ENCODE data around the gene IFITM5.

IFITM5 gene

DNA sequence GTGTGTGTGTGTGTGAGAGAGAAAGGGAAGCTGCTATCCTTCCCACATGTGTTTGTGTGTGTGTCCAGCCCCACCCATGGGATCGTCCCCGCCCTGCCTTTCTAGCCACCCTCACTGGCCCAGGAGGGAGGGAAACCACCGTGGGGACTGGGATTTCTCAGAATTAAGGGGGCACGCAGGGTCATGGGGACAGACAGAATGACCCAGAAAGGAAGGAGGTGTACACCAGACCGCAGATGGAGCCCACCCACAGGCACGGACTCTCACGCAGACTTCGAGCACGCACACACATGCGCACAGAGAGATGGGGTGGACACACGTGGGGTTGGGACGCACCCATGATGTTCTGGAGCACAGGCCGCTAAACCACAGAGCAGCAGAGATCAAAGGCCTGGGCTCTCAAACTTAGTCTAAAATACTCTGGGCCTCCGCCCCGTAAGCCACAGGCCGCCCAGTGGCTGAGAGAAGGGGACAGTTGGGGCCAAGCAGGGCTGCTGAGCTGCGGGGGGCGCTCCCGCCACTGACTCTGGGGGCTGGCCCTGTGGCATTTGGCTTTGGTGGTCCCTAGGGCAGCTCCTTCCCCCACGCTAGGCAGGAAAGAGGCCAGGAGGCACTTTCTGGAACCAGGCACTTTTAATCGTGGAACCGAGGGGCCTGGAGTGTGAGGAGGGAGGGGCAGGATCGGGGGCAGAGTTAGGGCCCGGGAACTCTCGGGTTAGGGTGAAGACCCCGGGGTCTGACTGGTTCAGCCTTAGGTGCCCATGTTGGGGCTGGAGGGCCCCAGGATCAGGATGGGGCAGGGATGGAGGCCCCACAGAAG is 1.5 kb downstream of the IFITM5 start:
- no peak for DNase-seq (ENCODE audit: extremely low spot score)
- TF ChIP-seq HDGF (IDR thresholded peaks at IDR 0.05; ENCODE audit: borderline replicate concordance) (no peak), BHLHE40 (IDR thresholded peaks at IDR 0.05; ENCODE audit: borderline replicate concordance) (no peak), L3MBTL2 (conservative IDR thresholded peaks at IDR 0.05) (no peak), FOXK2 (IDR thresholded peaks at IDR 0.05) (no peak), CTBP1 (IDR thresholded peaks at IDR 0.05; ENCODE audit: borderline replicate concordance) (no peak), SP1 (IDR thresholded peaks at IDR 0.05) (no peak), NFRKB (IDR thresholded peaks at IDR 0.05) (no peak), FOXA1 (IDR thresholded peaks at IDR 0.05) (no peak), ARNT (IDR thresholded peaks at IDR 0.05) (no peak), FOXM1 (IDR thresholded peaks at IDR 0.05; ENCODE audit: borderline replicate concordance) (no peak), ELF4 (IDR thresholded peaks at IDR 0.05) (no peak), SUZ12 (IDR thresholded peaks at IDR 0.05) (no peak), TARDBP (IDR thresholded peaks at IDR 0.05) (no peak), ZNF384 (IDR thresholded peaks at IDR 0.05) (no peak), LEF1 (IDR thresholded peaks at IDR 0.05; ENCODE audit: borderline replicate concordance) (no peak)
- TF ChIP-seq, protein P1, sequence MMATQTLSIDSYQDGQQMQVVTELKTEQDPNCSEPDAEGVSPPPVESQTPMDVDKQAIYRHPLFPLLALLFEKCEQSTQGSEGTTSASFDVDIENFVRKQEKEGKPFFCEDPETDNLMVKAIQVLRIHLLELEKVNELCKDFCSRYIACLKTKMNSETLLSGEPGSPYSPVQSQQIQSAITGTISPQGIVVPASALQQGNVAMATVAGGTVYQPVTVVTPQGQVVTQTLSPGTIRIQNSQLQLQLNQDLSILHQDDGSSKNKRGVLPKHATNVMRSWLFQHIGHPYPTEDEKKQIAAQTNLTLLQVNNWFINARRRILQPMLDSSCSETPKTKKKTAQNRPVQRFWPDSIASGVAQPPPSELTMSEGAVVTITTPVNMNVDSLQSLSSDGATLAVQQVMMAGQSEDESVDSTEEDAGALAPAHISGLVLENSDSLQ (IDR thresholded peaks at IDR 0.05) = no peak
- POLR2A ChIA-PET = no interaction called here
- CTCF ChIA-PET = no interaction called here

DNA sequence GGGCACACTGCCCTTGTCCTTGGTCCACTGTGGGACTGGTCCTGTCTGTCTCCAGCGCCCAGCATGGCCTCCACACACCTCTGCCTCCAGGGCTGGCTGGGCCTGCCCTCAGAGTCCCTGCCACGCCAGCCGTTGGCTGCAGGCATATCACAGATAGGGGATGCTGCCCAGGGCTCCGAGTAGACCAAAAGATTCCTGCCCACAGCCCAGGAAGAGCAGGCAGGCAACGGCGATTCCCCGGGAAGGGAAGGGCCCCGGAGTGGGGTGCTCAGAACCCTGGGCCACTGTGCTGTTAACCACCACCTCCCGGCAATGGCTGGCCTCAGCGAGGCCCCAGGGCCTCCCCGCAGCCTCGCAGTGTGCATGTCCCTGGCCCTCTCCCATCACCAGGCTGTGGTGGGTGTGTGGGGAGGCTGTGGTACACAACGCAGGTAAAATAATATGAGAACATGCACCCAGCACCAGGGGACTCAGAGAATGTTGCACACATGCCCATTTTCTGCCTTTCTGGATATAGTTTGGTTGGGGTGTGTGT is 2.2 kb downstream of the IFITM5 start:
- TF ChIP-seq FOXK2 (IDR thresholded peaks at IDR 0.05) (no peak), SP1 (IDR thresholded peaks at IDR 0.05) (no peak), ARNT (IDR thresholded peaks at IDR 0.05) (no peak), FOXA1 (IDR thresholded peaks at IDR 0.05) (no peak), L3MBTL2 (conservative IDR thresholded peaks at IDR 0.05) (no peak), ZNF384 (IDR thresholded peaks at IDR 0.05) (no peak), BHLHE40 (IDR thresholded peaks at IDR 0.05; ENCODE audit: borderline replicate concordance) (no peak)
- no peak for DNase-seq (ENCODE audit: extremely low spot score)
- ChIA-PET POLR2A (no interaction called here), CTCF (no interaction called here)

DNA sequence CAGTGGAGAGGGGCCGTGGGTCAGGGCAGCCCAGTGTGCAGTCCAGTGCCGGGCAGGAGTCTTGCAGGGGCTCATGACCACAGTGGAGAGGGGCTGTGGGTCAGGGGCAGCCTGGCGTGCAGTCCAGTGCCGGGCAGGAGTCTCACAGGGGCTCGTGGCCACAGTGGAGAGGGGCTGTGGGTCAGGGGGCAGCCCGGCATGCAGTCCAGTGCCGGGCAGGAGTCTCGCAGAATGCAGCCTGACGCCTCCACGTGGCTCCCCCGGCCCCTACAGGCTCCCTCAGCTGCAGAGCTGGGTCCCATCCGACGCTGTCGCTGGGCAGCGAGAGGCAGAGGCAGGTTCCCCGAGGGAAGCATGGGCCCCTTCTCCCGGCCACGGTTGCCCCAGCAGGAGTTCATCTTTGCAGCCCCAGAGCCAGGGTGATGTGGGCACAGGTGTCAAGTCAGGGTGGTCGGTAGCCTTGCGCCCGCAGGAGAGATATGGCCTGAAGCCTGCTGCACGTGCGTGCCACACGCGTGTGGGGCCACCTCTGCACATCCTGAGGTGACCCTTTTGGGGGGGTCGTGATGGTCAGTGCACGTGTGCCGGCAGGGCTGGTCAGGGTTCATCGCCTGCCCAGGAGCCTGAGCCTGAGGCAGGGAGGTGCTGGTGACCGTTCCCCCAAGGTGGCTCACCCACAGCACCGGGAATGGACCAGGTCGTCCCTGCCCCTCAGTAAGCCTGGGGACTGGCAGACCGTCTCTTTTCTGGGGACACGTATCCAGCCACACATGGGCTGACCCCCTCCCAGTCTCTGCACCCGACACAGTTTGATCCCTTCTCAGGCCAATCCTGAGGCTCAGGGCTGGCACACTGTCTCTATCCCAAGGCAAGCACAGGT is 2.9 kb downstream of the IFITM5 start:
- TF ChIP-seq, protein P1 (IDR thresholded peaks at IDR 0.05) = no peak
- TF ChIP-seq HDGF (IDR thresholded peaks at IDR 0.05; ENCODE audit: borderline replicate concordance) (no peak), TARDBP (IDR thresholded peaks at IDR 0.05) (no peak), L3MBTL2 (conservative IDR thresholded peaks at IDR 0.05) (no peak), BHLHE40 (IDR thresholded peaks at IDR 0.05; ENCODE audit: borderline replicate concordance) (no peak), ZNF384 (IDR thresholded peaks at IDR 0.05) (no peak), NFRKB (IDR thresholded peaks at IDR 0.05) (no peak), ARNT (IDR thresholded peaks at IDR 0.05) (no peak), SUZ12 (IDR thresholded peaks at IDR 0.05) (no peak), FOXA1 (IDR thresholded peaks at IDR 0.05) (no peak), FOXM1 (IDR thresholded peaks at IDR 0.05; ENCODE audit: borderline replicate concordance) (no peak), ELF4 (IDR thresholded peaks at IDR 0.05) (no peak), LEF1 (IDR thresholded peaks at IDR 0.05; ENCODE audit: borderline replicate concordance) (no peak), CTBP1 (IDR thresholded peaks at IDR 0.05; ENCODE audit: borderline replicate concordance) (no peak), SP1 (IDR thresholded peaks at IDR 0.05) (no peak)
- ChIA-PET CTCF (interaction anchor here (1.7 kb wide), 1 partner anchor 10 kb away, joined by 5 read pairs; no protein-coding TSS in a partner anchor), POLR2A (no interaction called here)
- DNase-seq (ENCODE audit: extremely low spot score) = no peak

GRCh38 chr11:295351-296170 is 3.8 kb downstream of the IFITM5 start:
- ChIA-PET POLR2A (no interaction called here), CTCF (interaction anchor here (1.7 kb wide), 1 partner anchor 11 kb away, joined by 5 read pairs; no protein-coding TSS in a partner anchor)
- DNase-seq (ENCODE audit: extremely low spot score) = no peak
- no peak for TF ChIP-seq NFRKB (IDR thresholded peaks at IDR 0.05)
- TF ChIP-seq HDGF (IDR thresholded peaks at IDR 0.05; ENCODE audit: borderline replicate concordance) = no peak
- TF ChIP-seq TARDBP (IDR thresholded peaks at IDR 0.05) = no peak
- TF ChIP-seq FOXK2 (IDR thresholded peaks at IDR 0.05) = no peak
- no peak for TF ChIP-seq SUZ12 (IDR thresholded peaks at IDR 0.05)
- no peak for TF ChIP-seq SP1 (IDR thresholded peaks at IDR 0.05)
- no peak for TF ChIP-seq ZNF384 (IDR thresholded peaks at IDR 0.05)
- TF ChIP-seq BHLHE40 (IDR thresholded peaks at IDR 0.05; ENCODE audit: borderline replicate concordance) = no peak
- TF ChIP-seq FOXA1 (IDR thresholded peaks at IDR 0.05) = no peak
- TF ChIP-seq ELF4 (IDR thresholded peaks at IDR 0.05) = no peak
- TF ChIP-seq ARNT (IDR thresholded peaks at IDR 0.05) = no peak
- TF ChIP-seq, protein P1 (IDR thresholded peaks at IDR 0.05) = no peak
- TF ChIP-seq L3MBTL2 (conservative IDR thresholded peaks at IDR 0.05) = no peak
- no peak for TF ChIP-seq CTBP1 (IDR thresholded peaks at IDR 0.05; ENCODE audit: borderline replicate concordance)
- no peak for TF ChIP-seq FOXM1 (IDR thresholded peaks at IDR 0.05; ENCODE audit: borderline replicate concordance)
- TF ChIP-seq LEF1 (IDR thresholded peaks at IDR 0.05; ENCODE audit: borderline replicate concordance) = no peak

All from HEK293T (cell line).